GM23338 (cell line): ENCODE measurements around the gene NECTIN3. TPM values are rescaled to one million over a fixed set of nuclear protein-coding genes. Genes with fewer than 3 reads are reported as not detected.

Experiments
- ATAC-seq: fragments of 200-7000 bp; cut with Tn5 transposase; 3 replicates; pipeline ENCODE4 v1.9.1; 2020
- DNase-seq: peaks from one replicate; pipeline ENCODE4 v3.0.0-alpha.2; 2015; ENCODE audit warnings: low spot score
- H2AFZ ChIP-seq: fragments of 200-600 bp; sonication (generic); 2 replicates; pipeline ENCODE4 v1.8.0; 2016; ENCODE audit warnings: antibody characterized with exemption, mild to moderate bottlenecking, moderate library complexity
- H3F3A ChIP-seq: fragments of 200-600 bp; sonication (generic); replicated peaks from 2 replicates; pipeline ENCODE4 v1.8.0; 2017; ENCODE audit warnings: antibody characterized with exemption, mixed run types, low read depth
- H3K27ac ChIP-seq: fragments of 200-600 bp; sonication (generic); 2 replicates; pipeline ENCODE4 v1.6.1; 2016; ENCODE audit warnings: low read depth
- H3K27me3 ChIP-seq: fragments of 200-600 bp; sonication (generic); 2 replicates; pipeline ENCODE4 v1.8.0; 2016; ENCODE audit warnings: mild to moderate bottlenecking, mixed run types, moderate library complexity; ENCODE audit not compliant: insufficient read depth
- H3K36me3 ChIP-seq: fragments of 200-600 bp; sonication (generic); 2 replicates; pipeline ENCODE4 v1.8.0; 2016; ENCODE audit warnings: mild to moderate bottlenecking; ENCODE audit not compliant: insufficient read depth
- H3K4me1 ChIP-seq: fragments of 200-600 bp; sonication (generic); 2 replicates; pipeline ENCODE4 v1.8.0; 2016; ENCODE audit warnings: mild to moderate bottlenecking, moderate library complexity; ENCODE audit not compliant: insufficient read depth
- H3K4me2 ChIP-seq: fragments of 200-600 bp; sonication (generic); 2 replicates; pipeline ENCODE4 v1.7.1; 2017; ENCODE audit warnings: mixed run types
- H3K4me3 ChIP-seq: fragments of 200-600 bp; sonication (generic); 2 replicates; pipeline ENCODE4 v1.6.1; 2016; ENCODE audit warnings: mixed run types
- H3K79me2 ChIP-seq: fragments of 200-600 bp; sonication (generic); replicated peaks from 2 replicates; pipeline ENCODE4 v1.8.0; 2017; ENCODE audit warnings: mild to moderate bottlenecking; ENCODE audit not compliant: insufficient read depth
- H3K9me2 ChIP-seq: fragments of 200-600 bp; sonication (generic); 2 replicates; pipeline ENCODE4 v1.8.0; 2017; ENCODE audit not compliant: insufficient read depth
- H4K20me1 ChIP-seq: fragments of 200-600 bp; sonication (generic); replicated peaks from 2 replicates; pipeline ENCODE4 v1.8.0; 2017; ENCODE audit warnings: mild to moderate bottlenecking; ENCODE audit not compliant: insufficient read depth
- H3K27ac Mint-ChIP-seq: 2 replicates; pipeline ENCODE4 v1.8.0; 2020; ENCODE audit warnings: inconsistent platforms, mild to moderate bottlenecking, moderate library complexity, mixed read lengths
- H3K27me3 Mint-ChIP-seq: 3 replicates; pipeline ENCODE4 v1.8.0; 2022; ENCODE audit warnings: low read depth, mild to moderate bottlenecking, moderate library complexity, mixed read lengths, inconsistent platforms; ENCODE audit not compliant: insufficient read depth, poor library complexity
- H3K36me3 Mint-ChIP-seq: 3 replicates; pipeline ENCODE4 v1.8.0; 2021; ENCODE audit warnings: low read depth, mild to moderate bottlenecking, inconsistent platforms, moderate library complexity, mixed read lengths
- H3K4me1 Mint-ChIP-seq: 3 replicates; pipeline ENCODE4 v1.8.0; 2020; ENCODE audit warnings: mild to moderate bottlenecking, inconsistent platforms, mixed read lengths
- H3K4me3 Mint-ChIP-seq: 3 replicates; pipeline ENCODE4 v1.8.0; 2021; ENCODE audit warnings: moderate library complexity, mild to moderate bottlenecking, inconsistent platforms, mixed read lengths
- H3K9me3 Mint-ChIP-seq: 3 replicates; pipeline ENCODE4 v1.8.0; 2020; ENCODE audit warnings: moderate library complexity, mild to moderate bottlenecking, inconsistent platforms, mixed read lengths
- CREB1 ChIP-seq: fragments of 250-450 bp; sonication (Bioruptor Pico); IDR thresholded peaks from 2 replicates; pipeline ENCODE4 v1.5.0; 2020; ENCODE audit warnings: low read depth, mild to moderate bottlenecking, moderate library complexity
- POLR2AphosphoS5 ChIP-seq: IDR thresholded peaks from 2 replicates; pipeline ENCODE4 v1.6.1; 2016; ENCODE audit warnings: antibody characterized with exemption, low read depth
- STAT1 ChIP-seq: IDR thresholded peaks from one replicate; pipeline ENCODE4 v1.6.1; 2016; ENCODE audit warnings: antibody characterized with exemption; ENCODE audit not compliant: unreplicated experiment
- ZNF114 ChIP-seq: fragments of 250-450 bp; sonication (Bioruptor Pico); IDR thresholded peaks from 2 replicates; pipeline ENCODE4 v1.5.0; 2020; ENCODE audit warnings: mild to moderate bottlenecking, moderate library complexity
- ZNF462 ChIP-seq: fragments of 250-450 bp; sonication (Bioruptor Pico); IDR thresholded peaks from 2 replicates; pipeline ENCODE4 v1.5.0; 2020; ENCODE audit warnings: mild to moderate bottlenecking, moderate library complexity
- polyA plus RNA-seq: library from polyadenylated mRNA; unstranded; fragments of >200 nt; fragmentation: Nextera tagmentation; extraction: Ambion mirVana; gene quantifications from 2 replicates; pipeline ENCODE4 v1.2.1, GENCODE V29; 2016
- total RNA-seq: library from RNA; depleted of rRNA; stranded (reverse); fragments of >200 nt; shearing (Covaris generic); gene quantifications from 2 replicates; pipeline ENCODE4 v1.2.3, GENCODE V29; 2014

Gene NECTIN3
- total and polyA plus RNA-seq, 2 experiments from 2014 or later: 16.0 to 48.2 TPM

DNA sequence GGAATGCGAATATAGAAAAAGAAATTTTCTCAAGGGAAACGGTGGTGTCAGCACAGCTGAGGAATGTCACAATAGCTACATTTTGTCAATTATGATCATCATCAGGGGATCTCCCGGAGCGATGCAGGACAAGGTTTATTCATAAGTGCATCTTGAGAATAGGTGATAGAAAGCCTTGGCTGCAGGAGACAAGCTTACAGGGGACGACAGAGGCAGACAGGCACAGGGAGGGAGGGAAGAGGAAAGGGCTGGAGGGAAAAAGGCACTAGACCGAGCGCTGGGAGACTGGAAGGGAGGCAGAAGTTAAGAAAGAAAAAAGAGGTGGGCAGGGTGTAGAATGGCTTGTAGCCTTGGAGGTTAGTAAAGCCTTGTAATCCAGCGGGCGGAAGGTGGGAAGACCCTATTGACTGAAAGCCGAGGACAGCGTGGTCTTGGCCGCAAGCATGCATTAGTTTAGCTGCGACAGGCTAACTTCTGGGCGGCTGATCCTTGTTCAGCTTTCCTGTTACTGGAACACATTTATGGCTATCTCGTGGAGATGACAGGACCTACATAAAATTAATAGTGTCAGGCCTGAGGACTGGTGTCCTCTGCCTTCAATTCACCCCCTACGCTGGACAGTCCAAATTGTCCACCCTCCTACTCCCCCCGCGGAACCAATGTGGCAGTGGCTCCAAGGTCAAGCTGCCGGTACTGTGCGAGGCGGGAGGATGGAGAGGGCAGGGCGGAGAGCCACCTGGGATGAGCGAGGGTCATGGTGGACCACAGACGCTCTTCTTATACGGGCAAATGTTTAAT is 1.4 kb upstream of the NECTIN3 start:
- Histone ChIP-seq H3K27ac (peak overlapping the region; percentile 92; the same call in 1 of the 2 replicates), H3K4me3 (peak overlapping the region; percentile 94), H4K20me1 (peaks cover 5% of the 10 kb centered on the region), H2AFZ (peak overlapping the region; percentile 97), H3K4me2 (peak overlapping the region; percentile 98), H3K79me2 (peaks cover 44% of the 10 kb centered on the region), H3K4me1 (peaks cover 22% of the 10 kb centered on the region), H3K27me3 (no peaks in the 10 kb centered on the region), H3K36me3 (no peaks in the 10 kb centered on the region), H3K9me2 (no peaks in the 10 kb centered on the region), H3F3A (no peaks in the 10 kb centered on the region)
- peak overlapping the region; percentile 99 for H3K4me3 Mint-ChIP-seq
- TF ChIP-seq POLR2AphosphoS5: no peak
- no peak for TF ChIP-seq STAT1
- TF ChIP-seq ZNF114 (CRISPR knock-in tag): no peak
- no peak for TF ChIP-seq CREB1 (CRISPR knock-in tag)
- no peak for TF ChIP-seq ZNF462
- peaks cover 4% of the 10 kb centered on the region for H3K27me3 Mint-ChIP-seq
- peaks cover 6% of the 10 kb centered on the region; the same call in 1 of the 3 replicates for H3K36me3 Mint-ChIP-seq
- no peaks in the 10 kb centered on the region; the same call in 2 of the 3 replicates for H3K9me3 Mint-ChIP-seq
- peaks cover 24% of the 10 kb centered on the region for H3K4me1 Mint-ChIP-seq
- peak overlapping the region; percentile 93 for H3K27ac Mint-ChIP-seq
- DNase-seq (peak; percentile 45), ATAC-seq (peak; percentile 6)
